IPS-20b (cell line): Measurements from ENCODE around the gene MYH8.

ENCODE experiments used
- H3K27ac ChIP-seq: one replicate; pipeline ENCODE4 v1.5.1; 2013; ENCODE audit warnings: low read length
- H3K27me3 ChIP-seq: 2 replicates; pipeline ENCODE4 v1.6.1; 2013; ENCODE audit warnings: mild to moderate bottlenecking, low read length, inconsistent platforms; ENCODE audit not compliant: insufficient read depth
- H3K36me3 ChIP-seq: 2 replicates; pipeline ENCODE4 v1.6.1; 2013; ENCODE audit warnings: low read depth, mild to moderate bottlenecking, inconsistent platforms, low read length, moderate library complexity; ENCODE audit not compliant: insufficient read depth
- H3K4me1 ChIP-seq: 2 replicates; pipeline ENCODE4 v1.6.1; 2013; ENCODE audit warnings: mild to moderate bottlenecking, control low read depth, inconsistent platforms, low read length, moderate library complexity; ENCODE audit not compliant: insufficient read depth
- H3K4me3 ChIP-seq: 2 replicates; pipeline ENCODE4 v1.5.1; 2013; ENCODE audit warnings: mild to moderate bottlenecking, low read length, inconsistent platforms
- H3K9ac ChIP-seq: 2 replicates; pipeline ENCODE4 v1.6.1; 2013; ENCODE audit warnings: low read depth, mild to moderate bottlenecking, inconsistent platforms, low read length, moderate library complexity
- H3K9me3 ChIP-seq: 2 replicates; pipeline ENCODE4 v1.6.1; 2013; ENCODE audit warnings: mild to moderate bottlenecking, low read depth, low read length, inconsistent platforms; ENCODE audit not compliant: insufficient read depth

Gene MYH8

DNA sequence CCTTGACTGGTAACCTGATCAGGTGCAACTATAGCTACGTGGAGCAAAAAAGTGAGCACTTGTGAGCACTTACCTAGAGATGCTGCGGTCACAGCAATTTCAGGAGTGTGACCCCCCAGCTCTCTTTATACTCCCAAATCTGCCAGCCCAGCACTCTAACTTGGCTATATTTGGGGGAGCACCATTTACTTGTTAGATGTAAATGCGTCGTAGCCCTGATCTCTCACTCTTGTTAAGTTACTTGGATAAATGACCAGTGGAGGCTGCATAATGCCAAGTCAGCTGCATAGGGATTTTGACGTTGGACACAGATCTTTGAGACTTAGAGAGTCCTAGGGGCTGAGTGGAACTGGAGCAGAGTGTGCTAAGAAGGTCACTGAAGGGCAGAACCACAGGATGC lies 48.8 kb downstream of the MYH8 start, which contains the start of gene MYH13:
TSS of gene MYH13 (minus strand) at position 101 of the 400 bp plus-strand sequence. CDS start 8,476 bp downstream, outside the sequence.
- Histone ChIP-seq H3K27ac (no peak within 1 kb of the TSS), H3K36me3 (no peaks in the 10 kb centered on the region), H3K9ac (no peak within 1 kb of the TSS), H3K27me3 (no peaks in the 10 kb centered on the region), H3K4me3 (no peak within 1 kb of the TSS), H3K9me3 (no peaks in the 10 kb centered on the region), H3K4me1 (no peaks in the 10 kb centered on the region)

DNA sequence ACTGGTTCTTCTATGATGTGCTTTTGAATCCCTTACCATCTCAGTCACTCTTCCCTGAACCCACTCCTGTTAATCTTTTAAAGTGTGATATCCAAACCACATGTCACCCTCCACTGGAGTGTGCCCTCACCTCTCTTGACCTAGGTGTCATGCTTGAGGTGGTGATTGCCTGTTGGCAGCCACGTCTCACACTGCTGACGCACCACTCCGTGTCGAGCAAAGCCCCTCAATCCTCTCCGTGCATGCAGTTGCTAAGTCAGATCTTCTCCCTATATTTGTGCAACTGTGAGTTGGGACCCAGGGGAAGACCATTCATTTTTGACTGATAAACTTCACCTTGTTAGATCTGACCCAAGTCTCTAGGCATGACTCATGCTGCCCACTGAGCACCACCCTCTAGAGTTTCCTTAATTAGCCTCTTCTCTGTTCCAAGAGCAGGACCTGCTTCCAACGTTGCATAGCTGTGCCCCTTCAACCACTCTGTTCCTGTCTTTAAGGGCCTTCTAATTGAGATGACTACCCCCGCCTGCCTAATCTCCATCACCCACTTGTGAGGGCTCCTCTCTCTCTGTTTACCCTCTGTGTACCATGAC lies 51.6 kb downstream of the MYH8 start:
- Histone ChIP-seq H3K9me3 (no peaks in the 10 kb centered on the region), H3K9ac (no peak overlapping the region), H3K4me3 (no peak overlapping the region), H3K27ac (no peak overlapping the region), H3K36me3 (no peaks in the 10 kb centered on the region), H3K27me3 (no peaks in the 10 kb centered on the region), H3K4me1 (no peaks in the 10 kb centered on the region; the same call in 1 of the 2 replicates)

DNA sequence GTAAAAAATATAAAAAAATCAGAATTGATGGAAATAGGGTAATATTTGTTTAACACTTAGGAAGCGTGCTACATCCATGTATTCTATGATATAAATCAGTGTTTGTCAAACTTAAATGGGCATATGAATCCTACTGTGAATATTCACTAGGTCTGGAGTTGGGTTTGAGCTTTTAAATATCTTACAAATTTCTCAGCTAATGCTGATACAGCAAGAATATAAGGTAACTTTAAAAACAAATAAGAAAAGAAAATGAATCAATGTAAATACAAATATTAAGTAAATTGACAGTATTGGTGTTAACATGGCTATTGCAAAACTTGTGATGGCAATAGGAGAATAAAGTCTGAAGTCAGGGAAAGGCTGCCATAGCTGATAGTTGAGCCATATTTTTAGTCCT lies 52.5 kb downstream of the MYH8 start:
- H3K27ac ChIP-seq, result no peak overlapping the region
- no peaks in the 10 kb centered on the region for H3K27me3 ChIP-seq

DNA sequence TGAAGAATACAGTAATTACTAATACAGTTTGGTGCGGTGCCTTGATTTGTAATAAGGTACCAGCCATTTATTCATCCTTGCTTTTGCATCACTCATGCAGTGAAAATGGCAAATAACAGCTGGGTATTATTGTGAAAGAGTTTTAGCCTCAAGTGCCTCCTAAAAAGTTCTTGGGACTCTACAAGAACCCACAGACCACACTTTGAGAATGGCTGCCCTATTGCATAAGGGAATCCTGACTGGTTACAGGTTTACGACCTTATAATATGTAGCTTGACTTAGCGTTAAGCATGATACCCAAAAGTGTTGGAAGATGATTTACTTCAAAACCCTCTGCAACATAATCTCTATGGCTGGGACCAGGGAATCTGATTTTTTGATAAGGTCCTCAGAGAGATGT lies 53.2 kb downstream of the MYH8 start:
- Histone ChIP-seq H3K27me3 (no peaks in the 10 kb centered on the region), H3K9me3 (no peaks in the 10 kb centered on the region), H3K4me1 (no peaks in the 10 kb centered on the region; the same call in 1 of the 2 replicates), H3K36me3 (no peaks in the 10 kb centered on the region), H3K9ac (no peak overlapping the region), H3K4me3 (no peak overlapping the region), H3K27ac (no peak overlapping the region)

More for the DNA sequence above, 52.5 kb downstream of the MYH8 start:
- H3K9ac ChIP-seq, result no peak overlapping the region
- H3K9me3 ChIP-seq, result no peaks in the 10 kb centered on the region
- H3K4me1 ChIP-seq, result no peaks in the 10 kb centered on the region; the same call in 1 of the 2 replicates
- H3K4me3 ChIP-seq, result no peak overlapping the region
- no peaks in the 10 kb centered on the region for H3K36me3 ChIP-seq

DNA sequence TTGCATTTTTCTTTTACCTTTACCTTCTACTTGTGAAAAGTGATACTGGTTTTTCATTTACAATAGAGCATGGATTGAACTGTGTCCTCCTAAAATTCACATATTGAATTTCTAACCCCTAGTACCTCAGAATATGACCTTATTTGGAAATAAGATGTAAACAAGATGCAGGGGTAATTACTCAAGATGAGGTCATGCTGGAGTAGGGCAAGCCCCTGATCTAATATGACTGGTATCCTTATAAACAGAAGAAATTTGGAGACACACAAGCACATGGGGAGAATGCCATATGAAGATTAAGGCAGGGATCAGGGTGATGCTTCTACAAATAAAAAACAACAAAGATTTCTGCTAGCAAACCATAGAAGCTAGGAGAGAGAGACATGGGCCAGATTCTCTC lies 61.2 kb downstream of the MYH8 start:
- Histone ChIP-seq H3K9me3 (no peaks in the 10 kb centered on the region), H3K36me3 (no peaks in the 10 kb centered on the region), H3K9ac (no peak overlapping the region), H3K27ac (no peak overlapping the region), H3K27me3 (no peaks in the 10 kb centered on the region), H3K4me1 (no peaks in the 10 kb centered on the region; the same call in 1 of the 2 replicates), H3K4me3 (no peak overlapping the region)

DNA sequence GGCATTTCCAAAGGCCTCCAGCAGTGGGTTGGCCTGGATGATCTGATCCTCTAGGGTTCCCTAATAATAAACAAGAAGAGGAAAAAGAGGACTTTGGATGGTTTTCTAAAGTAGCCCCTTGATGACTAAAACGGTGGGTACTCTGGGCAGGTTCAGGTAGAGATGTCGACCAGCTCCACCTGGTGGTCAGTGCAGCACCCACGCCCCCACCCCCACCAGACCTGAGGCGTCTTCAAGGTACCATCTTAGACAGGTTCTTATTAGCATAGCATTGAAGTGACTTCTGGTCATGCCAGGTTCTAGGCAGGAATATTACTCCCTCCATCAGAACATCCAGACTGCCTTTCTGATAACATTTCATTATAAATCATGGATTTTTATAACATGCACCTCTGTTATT lies 64.0 kb downstream of the MYH8 start:
- Histone ChIP-seq H3K36me3 (no peaks in the 10 kb centered on the region), H3K9me3 (no peaks in the 10 kb centered on the region), H3K27me3 (no peaks in the 10 kb centered on the region), H3K27ac (no peak overlapping the region), H3K4me1 (no peaks in the 10 kb centered on the region), H3K9ac (no peak overlapping the region), H3K4me3 (no peak overlapping the region)

DNA sequence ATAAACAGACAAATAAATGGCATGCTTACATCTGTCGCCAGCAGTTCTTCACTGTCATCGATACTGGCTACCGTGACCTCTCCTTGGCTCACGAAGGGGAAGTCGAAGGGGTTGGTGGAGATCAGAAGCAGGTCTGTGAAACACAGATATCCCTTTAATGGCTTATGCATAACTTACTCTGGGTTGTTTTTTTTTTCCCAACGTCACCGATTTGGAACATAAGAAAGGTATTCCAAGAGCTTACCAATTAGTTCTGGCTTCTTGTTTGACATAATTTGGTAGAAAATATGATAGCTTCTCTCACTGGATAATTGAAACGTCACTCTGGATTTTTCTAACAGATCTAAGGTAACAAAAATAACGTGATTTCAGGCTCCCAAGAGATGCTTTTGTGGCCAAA lies 67.1 kb downstream of the MYH8 start:
- no peak overlapping the region for H3K9ac ChIP-seq
- no peaks in the 10 kb centered on the region for H3K27me3 ChIP-seq
- no peaks in the 10 kb centered on the region for H3K4me1 ChIP-seq
- H3K4me3 ChIP-seq, result no peak overlapping the region
- no peaks in the 10 kb centered on the region for H3K36me3 ChIP-seq
- H3K9me3 ChIP-seq, result no peaks in the 10 kb centered on the region
- H3K27ac ChIP-seq, result no peak overlapping the region

DNA sequence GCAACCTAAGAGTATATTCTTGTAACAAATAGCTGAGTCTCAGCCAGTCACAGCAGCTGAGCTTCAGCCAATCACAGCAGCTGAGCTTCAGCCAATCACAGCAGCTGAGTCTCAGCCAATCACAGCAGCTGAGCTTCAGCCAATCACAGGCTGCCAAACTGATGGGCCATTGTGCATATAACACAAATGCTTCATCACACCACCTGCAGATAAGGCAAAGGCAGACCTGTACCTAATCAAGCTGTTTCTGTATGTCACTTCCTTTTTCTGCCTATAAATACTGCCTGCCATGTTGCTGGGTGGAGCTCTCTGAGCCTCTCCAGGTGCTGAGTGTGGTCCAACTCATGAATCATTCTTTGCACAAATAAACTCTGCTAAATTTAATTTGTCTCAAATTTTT lies 68.9 kb downstream of the MYH8 start:
- no peak overlapping the region for H3K9ac ChIP-seq
- H3K36me3 ChIP-seq, result no peaks in the 10 kb centered on the region
- no peaks in the 10 kb centered on the region for H3K9me3 ChIP-seq
- H3K27me3 ChIP-seq, result no peaks in the 10 kb centered on the region
- no peak overlapping the region for H3K4me3 ChIP-seq
- H3K27ac ChIP-seq, result no peak overlapping the region
- H3K4me1 ChIP-seq, result no peaks in the 10 kb centered on the region

DNA sequence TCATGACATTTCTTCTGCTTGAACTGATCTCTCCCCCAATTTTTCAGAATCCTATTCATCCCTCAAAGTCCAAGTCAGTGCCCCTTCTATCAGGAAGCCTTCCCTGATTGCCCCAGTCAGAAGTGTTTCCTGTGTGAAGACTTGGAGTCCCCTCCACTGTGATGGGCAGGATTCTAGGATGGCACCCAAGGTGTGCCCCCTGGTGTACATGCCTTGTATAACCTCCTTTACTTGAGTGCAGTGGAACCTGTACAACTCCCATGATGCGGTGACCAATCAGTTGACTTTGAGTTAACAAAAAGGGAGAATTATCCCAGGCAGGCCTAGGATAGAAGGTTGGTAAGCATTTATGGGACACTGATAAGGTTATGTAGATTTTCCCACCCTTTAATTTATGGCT lies 72.3 kb downstream of the MYH8 start:
- Histone ChIP-seq H3K4me1 (no peaks in the 10 kb centered on the region), H3K27ac (no peak overlapping the region), H3K9me3 (no peaks in the 10 kb centered on the region), H3K36me3 (no peaks in the 10 kb centered on the region), H3K9ac (no peak overlapping the region), H3K27me3 (no peaks in the 10 kb centered on the region), H3K4me3 (no peak overlapping the region)

DNA sequence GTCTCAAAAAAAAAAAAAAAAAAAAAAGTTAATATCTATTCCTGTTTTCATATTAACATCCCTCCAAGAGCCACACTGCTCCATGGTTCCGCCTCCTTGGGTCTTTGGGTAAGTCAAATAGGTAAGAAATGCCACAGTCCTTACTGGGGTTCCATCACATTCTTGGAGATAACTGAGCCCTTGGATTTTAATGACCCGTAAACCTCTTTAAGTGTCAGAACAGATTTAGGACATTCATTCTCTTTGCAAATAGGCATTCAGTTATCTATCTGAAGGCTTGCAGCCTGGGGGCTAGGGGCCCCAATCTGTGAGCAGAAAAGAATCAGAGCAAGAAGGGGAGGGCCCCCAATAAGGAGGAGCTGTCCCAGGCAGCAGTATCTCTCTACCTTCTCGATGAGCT lies 76.9 kb downstream of the MYH8 start:
- H3K9me3 ChIP-seq, result no peaks in the 10 kb centered on the region

More for the DNA sequence above, 76.9 kb downstream of the MYH8 start:
- Histone ChIP-seq H3K36me3 (no peaks in the 10 kb centered on the region), H3K27ac (no peak overlapping the region), H3K27me3 (no peaks in the 10 kb centered on the region), H3K4me1 (no peaks in the 10 kb centered on the region), H3K4me3 (no peak overlapping the region), H3K9ac (no peak overlapping the region)
